ENCODE data around the gene SALL1.

SALL1 gene

GRCh38 chr16:51144203-51144602, 6.9 kb downstream of the SALL1 start:
- H3K27me3 ChIP-seq = peaks cover 0 to 43% of the 10 kb centered on the region in 2 donors
- H3K27ac ChIP-seq = no peak overlapping the region
- TF ChIP-seq CTCF (IDR thresholded peaks at IDR 0.05) = no peak
- H3K4me1 ChIP-seq = no peaks in the 10 kb centered on the region
- H3K4me3 ChIP-seq = no peak overlapping the region
- peaks cover 0 to 4% (median 0%) of the 10 kb centered on the region in 3 donors for H3K9me3 ChIP-seq
- DNase-seq = no peak
- intact Hi-C loops (cut with DNase I; ENCODE audit: low total_unique reads) = no loop called here
- no peaks in the 10 kb centered on the region for H3K36me3 ChIP-seq

- Histone ChIP-seq H3K36me3 (no peaks in the 10 kb centered on the region), H3K27me3 (peaks cover 0 to 35% of the 10 kb centered on the region in 2 donors), H3K4me3 (no peak overlapping the region), H3K9me3 (peaks cover 0 to 4% (median 0%) of the 10 kb centered on the region in 3 donors), H3K4me1 (no peaks in the 10 kb centered on the region), H3K27ac (no peak overlapping the region)
- TF ChIP-seq CTCF (IDR thresholded peaks at IDR 0.05) = no peak
- intact Hi-C loops (cut with DNase I; ENCODE audit: low total_unique reads) = no loop called here
- no peak for DNase-seq
Measured at GRCh38 chr16:51143196-51143977, 7.7 kb downstream of the SALL1 start.

GRCh38 chr16:51141541-51141940, 9.5 kb downstream of the SALL1 start:
- Histone ChIP-seq H3K4me1 (no peaks in the 10 kb centered on the region), H3K4me3 (no peak overlapping the region), H3K27me3 (peaks cover 0 to 29% of the 10 kb centered on the region in 2 donors), H3K9me3 (peaks cover 0 to 4% (median 0%) of the 10 kb centered on the region in 3 donors), H3K36me3 (no peaks in the 10 kb centered on the region), H3K27ac (no peak overlapping the region)
- intact Hi-C loops (cut with DNase I; ENCODE audit: low total_unique reads) = no loop called here
- TF ChIP-seq CTCF (IDR thresholded peaks at IDR 0.05) = no peak
- DNase-seq = no peak

GRCh38 chr16:51141106-51141505, 10.0 kb downstream of the SALL1 start:
- H3K4me1 ChIP-seq = no peaks in the 10 kb centered on the region
- no peaks in the 10 kb centered on the region for H3K36me3 ChIP-seq
- intact Hi-C loops (cut with DNase I; ENCODE audit: low total_unique reads) = no loop called here
- no peak for TF ChIP-seq CTCF (IDR thresholded peaks at IDR 0.05)
- H3K27ac ChIP-seq = no peak overlapping the region
- H3K4me3 ChIP-seq = no peak overlapping the region
- peaks cover 0 to 25% of the 10 kb centered on the region in 2 donors for H3K27me3 ChIP-seq
- peaks cover 0 to 4% (median 0%) of the 10 kb centered on the region in 3 donors for H3K9me3 ChIP-seq
- no peak for DNase-seq

- no peak for TF ChIP-seq CTCF (IDR thresholded peaks at IDR 0.05)
- Histone ChIP-seq H3K4me1 (no peaks in the 10 kb centered on the region), H3K4me3 (no peak overlapping the region), H3K36me3 (no peaks in the 10 kb centered on the region), H3K27ac (no peak overlapping the region), H3K9me3 (peaks cover 0 to 4% (median 0%) of the 10 kb centered on the region in 3 donors), H3K27me3 (peaks cover 0 to 25% of the 10 kb centered on the region in 2 donors)
- no peak for DNase-seq
- intact Hi-C loops (cut with DNase I; ENCODE audit: low total_unique reads) = no loop called here
Measured at GRCh38 chr16:51140112-51140511, 11.0 kb downstream of the SALL1 start.

Measured in tibial artery (tissue), 4 donors.